WTC11 (cell line): ENCODE measurements around the gene KMT2D. TPM values are rescaled to one million over a fixed set of nuclear protein-coding genes. Genes with fewer than 3 reads are reported as not detected.

ENCODE experiments used
- ATAC-seq: fragments of 200-7000 bp; cut with Tn5 transposase; 2 replicates; pipeline ENCODE4 v1.10.0; 2021; ENCODE audit warnings: mild to moderate bottlenecking, moderate library complexity
- CTCF ChIA-PET: fragments of 300-600 bp; sonication (Branson Sonifier 250); formaldehyde crosslinking; loops from one replicate; lab custom pipeline; 2021; ENCODE audit warnings: antibody characterized with exemption; lab: Charles Lee
- POLR2A ChIA-PET: fragments of 350-600 bp; sonication (Branson Sonifier 250); formaldehyde crosslinking; loops from one replicate; lab custom pipeline; 2021; ENCODE audit warnings: antibody characterized with exemption; lab: Charles Lee
- DNase-seq: peaks from one replicate; pipeline ENCODE4 v3.0.0; 2021; ENCODE audit warnings: low spot score
- H3K27ac Mint-ChIP-seq: 2 replicates; pipeline ENCODE4 v1.8.0; 2021; ENCODE audit warnings: mixed read lengths
- H3K27me3 Mint-ChIP-seq: 2 replicates; pipeline ENCODE4 v1.8.0; 2021; ENCODE audit warnings: low read depth, mild to moderate bottlenecking, moderate library complexity, mixed read lengths
- H3K36me3 Mint-ChIP-seq: 2 replicates; pipeline ENCODE4 v1.8.0; 2021; ENCODE audit warnings: mixed read lengths
- H3K4me1 Mint-ChIP-seq: 2 replicates; pipeline ENCODE4 v1.8.0; 2022; ENCODE audit warnings: mixed read lengths
- H3K4me3 Mint-ChIP-seq: 2 replicates; pipeline ENCODE4 v1.8.0; 2021; ENCODE audit warnings: mild to moderate bottlenecking, moderate library complexity, mixed read lengths
- H3K9me3 Mint-ChIP-seq: 2 replicates; pipeline ENCODE4 v1.8.0; 2021; ENCODE audit warnings: mixed read lengths
- ATF3 ChIP-seq: sonication (generic); formaldehyde crosslinking; conservative IDR thresholded peaks from 2 replicates; pipeline ENCODE4 v1.8.1; 2022; ENCODE audit warnings: mild to moderate bottlenecking, missing genetic modification reagents
- CREB1 ChIP-seq: sonication (generic); formaldehyde crosslinking; IDR thresholded peaks from 2 replicates; pipeline ENCODE4 v1.8.0; 2023; ENCODE audit warnings: mild to moderate bottlenecking, missing genetic modification reagents
- FOXJ3 ChIP-seq: sonication (generic); formaldehyde crosslinking; IDR thresholded peaks from 2 replicates; pipeline ENCODE4 v1.9.0; 2021; ENCODE audit warnings: missing genetic modification reagents, mild to moderate bottlenecking, borderline replicate concordance
- FOXP4 ChIP-seq: sonication (generic); formaldehyde crosslinking; IDR thresholded peaks from 2 replicates; pipeline ENCODE4 v1.8.0; 2022; ENCODE audit warnings: mild to moderate bottlenecking, missing genetic modification reagents
- HMGA2 ChIP-seq: fragments of 250-450 bp; sonication (Bioruptor Pico); IDR thresholded peaks from 2 replicates; pipeline ENCODE4 v1.4.0; 2021; ENCODE audit warnings: mild to moderate bottlenecking, moderate library complexity
- MYBL2 ChIP-seq: sonication (generic); formaldehyde crosslinking; IDR thresholded peaks from 2 replicates; pipeline ENCODE4 v1.8.1; 2023; ENCODE audit warnings: mild to moderate bottlenecking, moderate library complexity, missing genetic modification reagents
- NR1H2 ChIP-seq: sonication (generic); formaldehyde crosslinking; IDR thresholded peaks from 2 replicates; pipeline ENCODE4 v1.9.0; 2021; ENCODE audit warnings: mild to moderate bottlenecking, moderate library complexity, missing genetic modification reagents
- NR3C1 ChIP-seq: sonication (generic); formaldehyde crosslinking; conservative IDR thresholded peaks from 2 replicates; pipeline ENCODE4 v1.8.1; 2023; ENCODE audit warnings: low read depth, mild to moderate bottlenecking, missing genetic modification reagents
- SMAD3 ChIP-seq: sonication (generic); formaldehyde crosslinking; IDR thresholded peaks from 2 replicates; pipeline ENCODE4 v1.8.0; 2022; ENCODE audit warnings: missing genetic modification reagents, mild to moderate bottlenecking, borderline replicate concordance
- SMAD4 ChIP-seq: sonication (generic); formaldehyde crosslinking; IDR thresholded peaks from 2 replicates; pipeline ENCODE4 v1.8.0; 2022; ENCODE audit warnings: mild to moderate bottlenecking, missing genetic modification reagents
- TCF7 ChIP-seq: sonication (generic); formaldehyde crosslinking; IDR thresholded peaks from 2 replicates; pipeline ENCODE4 v1.8.0; 2022; ENCODE audit warnings: mild to moderate bottlenecking, low read depth, missing genetic modification reagents, moderate library complexity
- TEAD4 ChIP-seq: sonication (generic); formaldehyde crosslinking; IDR thresholded peaks from 2 replicates; pipeline ENCODE4 v1.8.0; 2022; ENCODE audit warnings: mild to moderate bottlenecking, missing genetic modification reagents
- USF2 ChIP-seq: sonication (generic); formaldehyde crosslinking; IDR thresholded peaks from 2 replicates; pipeline ENCODE4 v1.8.1; 2023; ENCODE audit warnings: mild to moderate bottlenecking, missing genetic modification reagents, moderate library complexity
- ZMAT4 ChIP-seq: fragments of 250-450 bp; sonication (Bioruptor Pico); IDR thresholded peaks from 2 replicates; pipeline ENCODE4 v1.9.0; 2021; ENCODE audit warnings: mild to moderate bottlenecking
- ZNF232 ChIP-seq: sonication (generic); formaldehyde crosslinking; IDR thresholded peaks from 2 replicates; pipeline ENCODE4 v1.8.0; 2022; ENCODE audit warnings: mild to moderate bottlenecking, missing genetic modification reagents
- ZNF423 ChIP-seq: fragments of 250-450 bp; sonication (Bioruptor Pico); IDR thresholded peaks from 2 replicates; pipeline ENCODE4 v2.1.2; 2022; ENCODE audit warnings: mild to moderate bottlenecking, moderate library complexity
- total RNA-seq: library from RNA; stranded (reverse); gene quantifications from 3 replicates; pipeline ENCODE4 v1.2.3, GENCODE V29; 2021
- TF ChIP-seq, protein P1 (sequence below): sonication (generic); formaldehyde crosslinking; IDR thresholded peaks from 2 replicates; pipeline ENCODE4 v1.8.1; 2023; ENCODE audit warnings: mild to moderate bottlenecking, missing genetic modification reagents, borderline replicate concordance
- TF ChIP-seq, protein P2 (sequence below): fragments of 250-450 bp; sonication (Bioruptor Pico); IDR thresholded peaks from 2 replicates; pipeline ENCODE4 v2.1.2; 2022; ENCODE audit warnings: mild to moderate bottlenecking, moderate library complexity
- TF ChIP-seq, protein P3 (sequence below): fragments of 250-450 bp; sonication (Bioruptor Pico); IDR thresholded peaks from 2 replicates; pipeline ENCODE4 v1.9.0; 2021; ENCODE audit warnings: moderate library complexity, mild to moderate bottlenecking, inconsistent platforms, borderline replicate concordance
- TF ChIP-seq, protein P4 (sequence below): sonication (generic); formaldehyde crosslinking; IDR thresholded peaks from 2 replicates; pipeline ENCODE4 v1.8.1; 2022; ENCODE audit warnings: low read depth, missing genetic modification reagents, borderline replicate concordance

The KMT2D gene
- total RNA-seq, 1 experiment from 2014 or later, result 101 TPM

DNA sequence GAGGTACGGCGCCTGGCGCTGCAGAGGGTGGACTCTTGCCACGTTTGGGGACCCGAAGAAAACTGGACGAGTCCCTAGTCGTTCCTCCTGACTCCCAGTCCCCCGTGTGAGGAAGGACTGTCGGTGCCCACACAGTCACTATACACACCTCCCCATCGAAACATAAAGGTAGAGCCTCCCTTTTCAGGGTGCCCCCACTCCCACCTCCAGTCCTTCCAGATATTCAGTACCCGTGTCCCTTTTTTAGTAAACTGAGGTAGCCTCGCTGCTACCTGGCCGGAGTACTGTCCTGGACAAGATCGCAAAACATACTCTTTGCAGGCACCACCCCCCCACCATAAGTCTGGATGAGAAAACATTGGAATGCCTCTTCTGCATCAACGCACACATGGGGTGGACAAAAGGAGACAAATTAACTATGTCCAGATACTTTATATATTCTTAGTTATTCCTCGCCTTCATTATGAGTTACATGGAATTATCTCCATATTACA, 610 bp upstream of the KMT2D start:
- H3K27ac Mint-ChIP-seq, result peak overlapping the region; percentile 92
- H3K4me3 Mint-ChIP-seq, result peak overlapping the region; percentile 93
- H3K4me1 Mint-ChIP-seq, result peaks cover 40% of the 10 kb centered on the region
- H3K9me3 Mint-ChIP-seq, result no peaks in the 10 kb centered on the region
- peaks cover 3% of the 10 kb centered on the region; the same call in 1 of the 2 replicates for H3K36me3 Mint-ChIP-seq
- ChIA-PET POLR2A (no interaction called here), CTCF (no interaction called here)
- H3K27me3 Mint-ChIP-seq, result no peaks in the 10 kb centered on the region
- TF ChIP-seq ZNF232 (CRISPR knock-in tag) (no peak), NR1H2 (CRISPR knock-in tag) (no peak), ZNF423 (CRISPR knock-in tag) (no peak), ATF3 (CRISPR knock-in tag) (no peak), TCF7 (CRISPR knock-in tag) (no peak)
- no peak for DNase-seq
- no peak for ATAC-seq

- Mint-ChIP-seq H3K9me3 (no peaks in the 10 kb centered on the region), H3K27me3 (no peaks in the 10 kb centered on the region), H3K4me3 (peak overlapping the region; percentile 96), H3K36me3 (peaks cover 13% of the 10 kb centered on the region), H3K4me1 (peaks cover 48% of the 10 kb centered on the region), H3K27ac (peak overlapping the region; percentile 44; the same call in 1 of the 2 replicates)
- ChIA-PET POLR2A (interaction anchor here (0.9 to 1.0 kb wide), 2 partner anchors 45 to 71 kb away, joined by 3 read pairs; partner anchors contain the start of gene TUBA1B), CTCF (interaction anchor here (1.0 to 3.2 kb wide), 7 partner anchors 16 to 72 kb away, joined by 3 to 17 read pairs (median 4); partner anchors contain the start of gene DHH)
- DNase-seq (peak; percentile 54), ATAC-seq (peak; percentile 1; the same call in 1 of the 2 replicates)
- TF ChIP-seq, protein P1, sequence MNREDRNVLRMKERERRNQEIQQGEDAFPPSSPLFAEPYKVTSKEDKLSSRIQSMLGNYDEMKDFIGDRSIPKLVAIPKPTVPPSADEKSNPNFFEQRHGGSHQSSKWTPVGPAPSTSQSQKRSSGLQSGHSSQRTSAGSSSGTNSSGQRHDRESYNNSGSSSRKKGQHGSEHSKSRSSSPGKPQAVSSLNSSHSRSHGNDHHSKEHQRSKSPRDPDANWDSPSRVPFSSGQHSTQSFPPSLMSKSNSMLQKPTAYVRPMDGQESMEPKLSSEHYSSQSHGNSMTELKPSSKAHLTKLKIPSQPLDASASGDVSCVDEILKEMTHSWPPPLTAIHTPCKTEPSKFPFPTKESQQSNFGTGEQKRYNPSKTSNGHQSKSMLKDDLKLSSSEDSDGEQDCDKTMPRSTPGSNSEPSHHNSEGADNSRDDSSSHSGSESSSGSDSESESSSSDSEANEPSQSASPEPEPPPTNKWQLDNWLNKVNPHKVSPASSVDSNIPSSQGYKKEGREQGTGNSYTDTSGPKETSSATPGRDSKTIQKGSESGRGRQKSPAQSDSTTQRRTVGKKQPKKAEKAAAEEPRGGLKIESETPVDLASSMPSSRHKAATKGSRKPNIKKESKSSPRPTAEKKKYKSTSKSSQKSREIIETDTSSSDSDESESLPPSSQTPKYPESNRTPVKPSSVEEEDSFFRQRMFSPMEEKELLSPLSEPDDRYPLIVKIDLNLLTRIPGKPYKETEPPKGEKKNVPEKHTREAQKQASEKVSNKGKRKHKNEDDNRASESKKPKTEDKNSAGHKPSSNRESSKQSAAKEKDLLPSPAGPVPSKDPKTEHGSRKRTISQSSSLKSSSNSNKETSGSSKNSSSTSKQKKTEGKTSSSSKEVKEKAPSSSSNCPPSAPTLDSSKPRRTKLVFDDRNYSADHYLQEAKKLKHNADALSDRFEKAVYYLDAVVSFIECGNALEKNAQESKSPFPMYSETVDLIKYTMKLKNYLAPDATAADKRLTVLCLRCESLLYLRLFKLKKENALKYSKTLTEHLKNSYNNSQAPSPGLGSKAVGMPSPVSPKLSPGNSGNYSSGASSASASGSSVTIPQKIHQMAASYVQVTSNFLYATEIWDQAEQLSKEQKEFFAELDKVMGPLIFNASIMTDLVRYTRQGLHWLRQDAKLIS (CRISPR knock-in tag), result no peak
- TF ChIP-seq SMAD3 (CRISPR knock-in tag) (no peak), TEAD4 (CRISPR knock-in tag) (no peak), FOXP4 (CRISPR knock-in tag) (no peak), USF2 (CRISPR knock-in tag) (no peak), HMGA2 (CRISPR knock-in tag) (no peak), NR3C1 (CRISPR knock-in tag) (no peak), FOXJ3 (CRISPR knock-in tag) (no peak), MYBL2 (CRISPR knock-in tag) (no peak; the same call in 1 of the 2 replicates), CREB1 (CRISPR knock-in tag) (no peak), ZMAT4 (no peak), SMAD4 (CRISPR knock-in tag) (no peak)
- TF ChIP-seq, protein P2, sequence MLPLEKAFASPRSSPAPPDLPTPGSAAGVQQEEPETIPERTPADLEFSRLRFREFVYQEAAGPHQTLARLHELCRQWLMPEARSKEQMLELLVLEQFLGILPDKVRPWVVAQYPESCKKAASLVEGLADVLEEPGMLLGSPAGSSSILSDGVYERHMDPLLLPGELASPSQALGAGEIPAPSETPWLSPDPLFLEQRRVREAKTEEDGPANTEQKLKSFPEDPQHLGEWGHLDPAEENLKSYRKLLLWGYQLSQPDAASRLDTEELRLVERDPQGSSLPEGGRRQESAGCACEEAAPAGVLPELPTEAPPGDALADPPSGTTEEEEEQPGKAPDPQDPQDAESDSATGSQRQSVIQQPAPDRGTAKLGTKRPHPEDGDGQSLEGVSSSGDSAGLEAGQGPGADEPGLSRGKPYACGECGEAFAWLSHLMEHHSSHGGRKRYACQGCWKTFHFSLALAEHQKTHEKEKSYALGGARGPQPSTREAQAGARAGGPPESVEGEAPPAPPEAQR (CRISPR knock-in tag), result no peak
- TF ChIP-seq, protein P3, sequence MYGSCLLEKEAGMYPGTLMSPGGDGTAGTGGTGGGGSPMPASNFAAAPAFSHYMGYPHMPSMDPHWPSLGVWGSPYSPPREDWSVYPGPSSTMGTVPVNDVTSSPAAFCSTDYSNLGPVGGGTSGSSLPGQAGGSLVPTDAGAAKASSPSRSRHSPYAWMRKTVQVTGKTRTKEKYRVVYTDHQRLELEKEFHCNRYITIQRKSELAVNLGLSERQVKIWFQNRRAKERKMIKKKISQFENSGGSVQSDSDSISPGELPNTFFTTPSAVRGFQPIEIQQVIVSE (CRISPR knock-in tag), result no peak
- TF ChIP-seq, protein P4, sequence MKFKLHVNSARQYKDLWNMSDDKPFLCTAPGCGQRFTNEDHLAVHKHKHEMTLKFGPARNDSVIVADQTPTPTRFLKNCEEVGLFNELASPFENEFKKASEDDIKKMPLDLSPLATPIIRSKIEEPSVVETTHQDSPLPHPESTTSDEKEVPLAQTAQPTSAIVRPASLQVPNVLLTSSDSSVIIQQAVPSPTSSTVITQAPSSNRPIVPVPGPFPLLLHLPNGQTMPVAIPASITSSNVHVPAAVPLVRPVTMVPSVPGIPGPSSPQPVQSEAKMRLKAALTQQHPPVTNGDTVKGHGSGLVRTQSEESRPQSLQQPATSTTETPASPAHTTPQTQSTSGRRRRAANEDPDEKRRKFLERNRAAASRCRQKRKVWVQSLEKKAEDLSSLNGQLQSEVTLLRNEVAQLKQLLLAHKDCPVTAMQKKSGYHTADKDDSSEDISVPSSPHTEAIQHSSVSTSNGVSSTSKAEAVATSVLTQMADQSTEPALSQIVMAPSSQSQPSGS, result no peak
Measured at GRCh38 chr12:49059299-49060171, 1.1 kb downstream of the KMT2D start.
